Osteoblast (primary cell): ENCODE measurements around the gene ABHD15. TPM values are rescaled to one million over a fixed set of nuclear protein-coding genes. Genes with fewer than 3 reads are reported as not detected.

Source experiments
- DNase-seq: peaks from one replicate; pipeline ENCODE4 v3.0.0; 2011; ENCODE audit warnings: low spot score, mixed read lengths; ENCODE audit not compliant: insufficient read length; ENCODE audit errors: missing footprints
- H2AFZ ChIP-seq: 2 replicates; pipeline ENCODE4 v1.6.0; 2011; ENCODE audit warnings: mild to moderate bottlenecking, low read length
- H3K27ac ChIP-seq: 2 replicates; pipeline ENCODE4 v1.5.1; 2011; ENCODE audit warnings: mild to moderate bottlenecking, low read depth, low read length, moderate library complexity
- H3K27me3 ChIP-seq: 2 replicates; pipeline ENCODE4 v1.6.0; 2012; ENCODE audit warnings: mild to moderate bottlenecking, control low read depth, inconsistent platforms, low read length, moderate library complexity; ENCODE audit not compliant: insufficient read depth
- H3K36me3 ChIP-seq: 2 replicates; pipeline ENCODE4 v1.5.1; 2011; ENCODE audit warnings: mild to moderate bottlenecking, low read length, control low read depth, moderate library complexity; ENCODE audit not compliant: insufficient read depth
- H3K4me1 ChIP-seq: 2 replicates; pipeline ENCODE4 v1.5.1; 2011; ENCODE audit warnings: mild to moderate bottlenecking, low read length, control low read depth, moderate library complexity; ENCODE audit not compliant: insufficient read depth
- H3K4me2 ChIP-seq: 2 replicates; pipeline ENCODE4 v1.6.0; 2011; ENCODE audit warnings: mild to moderate bottlenecking, low read length; ENCODE audit not compliant: insufficient read depth
- H3K4me3 ChIP-seq: fragments of 200-600 bp; sonication (generic); 3 replicates; pipeline ENCODE4 v1.5.1; 2012; ENCODE audit warnings: mild to moderate bottlenecking, low read length, inconsistent platforms; ENCODE audit not compliant: insufficient read depth
- H3K79me2 ChIP-seq: 2 replicates; pipeline ENCODE4 v1.6.0; 2012; ENCODE audit warnings: mild to moderate bottlenecking, low read length, control low read depth, inconsistent platforms; ENCODE audit not compliant: insufficient read depth
- H3K9me3 ChIP-seq: 2 replicates; pipeline ENCODE4 v1.5.1; 2011; ENCODE audit warnings: low read depth, low read length, control low read depth
- H4K20me1 ChIP-seq: 2 replicates; pipeline ENCODE4 v1.6.0; 2012; ENCODE audit warnings: mild to moderate bottlenecking, low read length, control low read depth; ENCODE audit not compliant: insufficient read depth
- CTCF ChIP-seq: IDR thresholded peaks from 2 replicates; pipeline ENCODE4 v1.5.1; 2011; ENCODE audit warnings: mild to moderate bottlenecking, low read depth, low read length, moderate library complexity; ENCODE audit errors: extremely low read depth
- total RNA-seq: library from RNA; depleted of rRNA; stranded (reverse); fragments of >200 nt; gene quantifications from 2 replicates; pipeline ENCODE4 v1.2.3, GENCODE V29; 2012

The ABHD15 gene
- total RNA-seq, 1 donor: 9.4 TPM

DNA sequence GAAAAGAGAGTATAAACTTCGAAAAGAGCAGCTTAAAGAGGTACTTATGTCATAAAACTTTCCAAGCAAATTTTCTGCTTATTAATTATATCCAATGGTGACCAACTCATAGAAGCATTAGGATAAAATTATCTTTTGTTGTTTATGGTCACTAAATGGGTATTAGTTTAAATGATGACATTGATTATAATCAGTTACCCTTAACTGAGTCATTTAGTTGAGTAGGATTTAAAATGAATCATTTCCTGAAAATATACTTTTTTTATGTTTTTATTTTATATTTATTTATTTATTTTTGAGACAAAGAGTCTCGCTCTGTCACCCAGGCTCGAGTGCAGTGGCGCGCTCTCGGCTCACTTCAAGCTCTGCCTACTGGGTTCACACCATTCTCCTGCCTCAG lies 55.9 kb downstream of the ABHD15 start:
- no peak for DNase-seq
- TF ChIP-seq CTCF: no peak
- H3K4me1 ChIP-seq: no peaks in the 10 kb centered on the region
- H3K4me2 ChIP-seq: no peak overlapping the region
- peaks cover 5% of the 10 kb centered on the region for H3K79me2 ChIP-seq
- H4K20me1 ChIP-seq: peaks cover 3% of the 10 kb centered on the region
- no peaks in the 10 kb centered on the region for H3K9me3 ChIP-seq
- no peak overlapping the region for H3K27ac ChIP-seq
- H2AFZ ChIP-seq: no peak overlapping the region
- H3K4me3 ChIP-seq: no peak overlapping the region
- peaks cover 58% of the 10 kb centered on the region for H3K36me3 ChIP-seq
- no peaks in the 10 kb centered on the region for H3K27me3 ChIP-seq

Other genes starting within 250 kb of the ABHD15 start
- 53.6 and 68.4 TPM in 2 replicates for gene TAOK1, start 176.7 kb downstream of the ABHD15 start, total RNA-seq
- gene TP53I13, start 1.7 kb upstream of the ABHD15 start, total RNA-seq: 57.2 and 57.5 TPM in 2 replicates
- gene GIT1, start 22.6 kb upstream of the ABHD15 start, total RNA-seq: 31.8 and 34.4 TPM in 2 replicates
- gene ANKRD13B, start 26.1 kb upstream of the ABHD15 start, total RNA-seq: 13.0 and 18.5 TPM in 2 replicates
- gene CORO6, start 55.9 kb upstream of the ABHD15 start, total RNA-seq: 12.7 and 20.3 TPM in 2 replicates